Activated naive CD4-positive, alpha-beta T cell (primary cell): ENCODE results near the gene ENOX2.

Source experiments
- DNase-seq, 4 experiments: peaks; one replicate each; lab custom pipeline; 2025; lab: John Stamatoyannopoulos, UW

The ENOX2 gene

GRCh38 chrX:130626521-130626920, 276.5 kb downstream of the ENOX2 start:
- no peak for DNase-seq

GRCh38 chrX:130625386-130625785, 277.6 kb downstream of the ENOX2 start:
- no peak for DNase-seq

GRCh38 chrX:130623518-130623917, 279.5 kb downstream of the ENOX2 start:
- DNase-seq, result no peak

- no peak for DNase-seq
Measured at GRCh38 chrX:130615941-130616340, 287.1 kb downstream of the ENOX2 start.

GRCh38 chrX:130607431-130607830, 295.6 kb downstream of the ENOX2 start:
- no peak for DNase-seq

GRCh38 chrX:130606425-130606824, 296.6 kb downstream of the ENOX2 start:
- no peak for DNase-seq

GRCh38 chrX:130604882-130605281, 298.1 kb downstream of the ENOX2 start:
- DNase-seq, result no peak

GRCh38 chrX:130594453-130594916, 308.5 kb downstream of the ENOX2 start:
- no peak for DNase-seq

GRCh38 chrX:130593911-130594310, 309.1 kb downstream of the ENOX2 start:
- no peak for DNase-seq

GRCh38 chrX:130592204-130592603, 310.8 kb downstream of the ENOX2 start:
- no peak for DNase-seq

GRCh38 chrX:130578906-130579305, 324.1 kb downstream of the ENOX2 start:
- DNase-seq, result no peak

GRCh38 chrX:130577431-130577830, 325.6 kb downstream of the ENOX2 start:
- no peak for DNase-seq

GRCh38 chrX:130575831-130576389, 327.1 kb downstream of the ENOX2 start:
- DNase-seq, result no peak
